ENCODE measurements around the gene LIME1. TPM values are rescaled to one million over a fixed set of nuclear protein-coding genes. Genes with fewer than 3 reads are reported as not detected.

The LIME1 gene
- total RNA-seq, 5 donors from 2014 or later (not counting 1 experiment from before 2014, with no cell fraction given) = 144 to 248 (median 172) TPM

DNA sequence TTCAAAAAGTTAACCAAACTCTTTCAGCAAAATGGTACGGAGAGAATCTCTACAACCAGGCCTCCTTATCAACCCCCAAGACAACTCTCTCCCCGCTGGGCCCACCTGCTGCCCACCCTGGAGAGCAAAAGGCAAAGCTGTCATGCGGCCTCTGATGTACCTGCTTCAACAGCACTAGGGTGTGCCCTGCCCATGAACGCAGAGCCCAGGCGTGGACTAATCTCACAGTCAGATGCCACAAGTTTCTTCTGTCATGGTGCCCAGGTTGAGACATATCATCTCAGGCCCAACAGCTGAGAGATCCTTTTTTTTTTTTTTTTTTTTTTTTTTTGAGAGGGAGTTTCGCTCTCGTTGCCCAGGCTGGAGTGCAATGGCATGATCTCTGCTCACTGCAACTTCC, 29.4 kb downstream of the LIME1 start:
- ChIA-PET POLR2A (no interaction called here), CTCF (interaction anchor here in 1 of 2 donors (0.7 kb wide), 1 partner anchor 19 kb away, joined by 6 read pairs; no protein-coding TSS in a partner anchor)
- H3K27ac Mint-ChIP-seq = no peak overlapping the region
- H3K9me3 Mint-ChIP-seq = no peaks in the 10 kb centered on the region
- H3K4me1 Mint-ChIP-seq = no peaks in the 10 kb centered on the region
- H3K36me3 Mint-ChIP-seq = no peaks in the 10 kb centered on the region
- 92% methylated on average over 4 of the region's 7 CpGs for WGBS (ENCODE audit: insufficient coverage)
- H3K27me3 Mint-ChIP-seq = no peaks in the 10 kb centered on the region
- ATAC-seq (replicated peaks in 1 of 4) = no peak
- no peak overlapping the region for H3K27ac ChIP-seq (ENCODE audit: low read length)
- H3K4me1 ChIP-seq (ENCODE audit: control insufficient read depth in 1 of 2, extremely low read depth in 1 of 2, insufficient read depth in 2 of 2, low read length in 2 of 2) = no peaks in the 10 kb centered on the region
- H3K4me3 ChIP-seq (ENCODE audit: control insufficient read depth in 1 of 2, extremely low read depth in 1 of 2, low read length in 1 of 2) = no peak overlapping the region
- no peak overlapping the region for H3K4me3 Mint-ChIP-seq
- no peaks in the 10 kb centered on the region for H3K9me3 ChIP-seq
- no peaks in the 10 kb centered on the region for H3K36me3 ChIP-seq (ENCODE audit: control insufficient read depth in 2 of 2, extremely low read depth in 1 of 2, insufficient read depth in 1 of 2, low read length in 1 of 2)
- DNase-seq = no peak
- H3K27me3 ChIP-seq (replicated peaks in 1 of 2; ENCODE audit: control insufficient read depth in 2 of 2, extremely low read depth in 1 of 2, insufficient read depth in 2 of 2, low read length in 1 of 2) = peaks cover 0 to 22% of the 10 kb centered on the region in 2 experiments

DNA sequence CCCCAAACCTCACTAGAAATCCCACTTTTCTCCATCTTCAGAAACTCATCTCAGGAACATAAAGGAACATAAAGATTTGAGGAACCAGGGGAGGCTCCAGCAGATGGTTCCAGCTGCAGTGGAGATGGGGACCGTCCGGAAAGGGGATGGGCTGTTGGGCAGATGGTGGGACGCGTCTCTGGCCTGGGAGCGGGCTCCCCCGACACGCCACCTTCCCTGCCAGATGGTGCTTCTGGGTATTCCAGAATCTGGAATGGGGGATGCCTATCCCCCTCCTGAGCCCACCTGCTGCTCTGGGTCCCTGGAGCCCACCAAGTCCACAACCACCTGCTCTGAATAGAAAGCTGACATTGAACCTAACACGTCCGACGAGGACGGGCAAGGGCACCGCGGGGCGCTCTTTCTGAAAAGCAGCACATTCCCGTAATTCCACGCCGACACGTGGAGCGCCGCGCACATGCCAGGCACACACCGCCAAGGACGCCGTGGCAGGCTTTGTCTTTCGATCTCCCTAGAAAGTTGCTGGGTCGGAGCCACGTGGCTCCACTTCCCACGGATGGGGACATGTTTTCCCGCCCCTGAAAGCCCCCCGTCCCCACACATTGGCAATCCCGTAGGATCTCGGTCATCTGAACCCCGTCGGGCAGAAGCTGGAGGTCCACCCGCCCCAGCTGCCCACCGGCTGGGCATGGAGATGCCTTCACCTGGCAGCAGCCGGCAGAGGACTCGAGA, 30.4 kb downstream of the LIME1 start:
- Mint-ChIP-seq H3K36me3 (no peaks in the 10 kb centered on the region), H3K4me3 (no peak overlapping the region), H3K9me3 (no peaks in the 10 kb centered on the region), H3K4me1 (no peaks in the 10 kb centered on the region), H3K27me3 (no peaks in the 10 kb centered on the region), H3K27ac (no peak overlapping the region)
- Histone ChIP-seq H3K4me3 (ENCODE audit: control insufficient read depth in 1 of 2, extremely low read depth in 1 of 2, low read length in 1 of 2) (no peak overlapping the region), H3K36me3 (ENCODE audit: control insufficient read depth in 2 of 2, extremely low read depth in 1 of 2, insufficient read depth in 1 of 2, low read length in 1 of 2) (no peaks in the 10 kb centered on the region), H3K27me3 (replicated peaks in 1 of 2; ENCODE audit: control insufficient read depth in 2 of 2, extremely low read depth in 1 of 2, insufficient read depth in 2 of 2, low read length in 1 of 2) (peaks cover 0 to 27% of the 10 kb centered on the region in 2 experiments), H3K4me1 (ENCODE audit: control insufficient read depth in 1 of 2, extremely low read depth in 1 of 2, insufficient read depth in 2 of 2, low read length in 2 of 2) (no peaks in the 10 kb centered on the region), H3K27ac (ENCODE audit: low read length) (no peak overlapping the region), H3K9me3 (no peaks in the 10 kb centered on the region)
- WGBS (ENCODE audit: insufficient coverage) = 90% methylated on average over 35 of the region's 38 CpGs
- no peak for DNase-seq
- ATAC-seq (replicated peaks in 1 of 4) = no peak
- POLR2A ChIA-PET = no interaction called here
- CTCF ChIA-PET = interaction anchor here in 1 of 2 donors (0.7 kb wide), 1 partner anchor 18 kb away, joined by 6 read pairs; no protein-coding TSS in a partner anchor

DNA sequence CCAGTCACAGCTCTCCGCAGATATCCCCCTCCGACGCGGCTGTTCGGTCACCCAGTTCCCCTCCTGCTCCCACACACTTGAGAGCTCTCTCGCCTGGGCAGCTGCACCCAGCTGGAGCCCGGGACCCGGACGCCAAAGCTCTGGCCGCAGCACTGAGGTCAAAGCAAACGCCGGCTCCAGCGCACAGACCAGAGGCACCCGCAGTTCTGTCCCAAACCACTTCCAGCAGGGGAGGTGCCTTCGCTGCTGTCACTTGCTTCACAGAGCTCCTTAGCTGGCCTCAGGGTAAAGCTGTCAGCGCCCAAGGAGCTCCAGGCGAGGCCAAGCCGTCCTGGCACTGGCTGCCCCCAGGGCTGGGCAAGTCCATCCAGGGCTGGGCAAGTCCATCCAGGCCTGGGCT, 31.0 kb downstream of the LIME1 start:
- ATAC-seq (replicated peaks in 1 of 4) (no peak), DNase-seq (no peak)
- Mint-ChIP-seq H3K9me3 (no peaks in the 10 kb centered on the region), H3K27me3 (no peaks in the 10 kb centered on the region), H3K4me3 (no peak overlapping the region), H3K36me3 (no peaks in the 10 kb centered on the region), H3K4me1 (no peaks in the 10 kb centered on the region), H3K27ac (no peak overlapping the region)
- 81% methylated on average over 18 of the region's 18 CpGs for WGBS (ENCODE audit: insufficient coverage)
- Histone ChIP-seq H3K4me3 (ENCODE audit: control insufficient read depth in 1 of 2, extremely low read depth in 1 of 2, low read length in 1 of 2) (no peak overlapping the region), H3K27me3 (replicated peaks in 1 of 2; ENCODE audit: control insufficient read depth in 2 of 2, extremely low read depth in 1 of 2, insufficient read depth in 2 of 2, low read length in 1 of 2) (peaks cover 0 to 27% of the 10 kb centered on the region in 2 experiments), H3K9me3 (no peaks in the 10 kb centered on the region), H3K27ac (ENCODE audit: low read length) (no peak overlapping the region), H3K4me1 (ENCODE audit: control insufficient read depth in 1 of 2, extremely low read depth in 1 of 2, insufficient read depth in 2 of 2, low read length in 2 of 2) (no peaks in the 10 kb centered on the region), H3K36me3 (ENCODE audit: control insufficient read depth in 2 of 2, extremely low read depth in 1 of 2, insufficient read depth in 1 of 2, low read length in 1 of 2) (no peaks in the 10 kb centered on the region)
- ChIA-PET CTCF (no interaction called here), POLR2A (no interaction called here)

DNA sequence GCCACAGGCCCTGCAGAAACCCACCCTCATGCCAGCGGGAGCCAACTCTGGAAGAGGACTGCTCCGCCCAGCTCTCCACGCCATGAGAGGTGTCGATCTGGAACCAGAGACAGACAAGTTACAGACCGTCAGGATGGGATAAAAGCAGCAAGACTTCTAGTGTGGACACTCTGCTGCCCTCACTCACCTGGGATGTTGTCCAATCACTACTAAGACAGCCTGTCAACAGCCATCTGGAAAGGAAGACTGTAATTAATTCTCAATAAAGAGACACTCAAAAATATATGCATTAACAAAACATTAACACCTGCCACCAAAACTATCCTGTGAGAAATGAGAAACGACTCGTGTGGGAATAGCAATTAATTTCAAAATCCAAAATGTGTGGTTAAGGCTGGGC, 31.4 kb downstream of the LIME1 start:
- Histone ChIP-seq H3K4me3 (ENCODE audit: control insufficient read depth in 1 of 2, extremely low read depth in 1 of 2, low read length in 1 of 2) (no peak overlapping the region), H3K27me3 (replicated peaks in 1 of 2; ENCODE audit: control insufficient read depth in 2 of 2, extremely low read depth in 1 of 2, insufficient read depth in 2 of 2, low read length in 1 of 2) (peaks cover 0 to 28% of the 10 kb centered on the region in 2 experiments), H3K27ac (ENCODE audit: low read length) (no peak overlapping the region), H3K9me3 (no peaks in the 10 kb centered on the region), H3K36me3 (ENCODE audit: control insufficient read depth in 2 of 2, extremely low read depth in 1 of 2, insufficient read depth in 1 of 2, low read length in 1 of 2) (no peaks in the 10 kb centered on the region), H3K4me1 (ENCODE audit: control insufficient read depth in 1 of 2, extremely low read depth in 1 of 2, insufficient read depth in 2 of 2, low read length in 2 of 2) (no peaks in the 10 kb centered on the region)
- ATAC-seq (replicated peaks in 1 of 4) (no peak), DNase-seq (no peak)
- 79% methylated on average over 2 of the region's 7 CpGs for WGBS (ENCODE audit: insufficient coverage)
- POLR2A ChIA-PET = no interaction called here
- no peaks in the 10 kb centered on the region for H3K27me3 Mint-ChIP-seq
- no peak overlapping the region for H3K27ac Mint-ChIP-seq
- CTCF ChIA-PET = no interaction called here
- no peaks in the 10 kb centered on the region for H3K36me3 Mint-ChIP-seq
- no peaks in the 10 kb centered on the region for H3K9me3 Mint-ChIP-seq
- H3K4me1 Mint-ChIP-seq = no peaks in the 10 kb centered on the region
- H3K4me3 Mint-ChIP-seq = no peak overlapping the region

DNA sequence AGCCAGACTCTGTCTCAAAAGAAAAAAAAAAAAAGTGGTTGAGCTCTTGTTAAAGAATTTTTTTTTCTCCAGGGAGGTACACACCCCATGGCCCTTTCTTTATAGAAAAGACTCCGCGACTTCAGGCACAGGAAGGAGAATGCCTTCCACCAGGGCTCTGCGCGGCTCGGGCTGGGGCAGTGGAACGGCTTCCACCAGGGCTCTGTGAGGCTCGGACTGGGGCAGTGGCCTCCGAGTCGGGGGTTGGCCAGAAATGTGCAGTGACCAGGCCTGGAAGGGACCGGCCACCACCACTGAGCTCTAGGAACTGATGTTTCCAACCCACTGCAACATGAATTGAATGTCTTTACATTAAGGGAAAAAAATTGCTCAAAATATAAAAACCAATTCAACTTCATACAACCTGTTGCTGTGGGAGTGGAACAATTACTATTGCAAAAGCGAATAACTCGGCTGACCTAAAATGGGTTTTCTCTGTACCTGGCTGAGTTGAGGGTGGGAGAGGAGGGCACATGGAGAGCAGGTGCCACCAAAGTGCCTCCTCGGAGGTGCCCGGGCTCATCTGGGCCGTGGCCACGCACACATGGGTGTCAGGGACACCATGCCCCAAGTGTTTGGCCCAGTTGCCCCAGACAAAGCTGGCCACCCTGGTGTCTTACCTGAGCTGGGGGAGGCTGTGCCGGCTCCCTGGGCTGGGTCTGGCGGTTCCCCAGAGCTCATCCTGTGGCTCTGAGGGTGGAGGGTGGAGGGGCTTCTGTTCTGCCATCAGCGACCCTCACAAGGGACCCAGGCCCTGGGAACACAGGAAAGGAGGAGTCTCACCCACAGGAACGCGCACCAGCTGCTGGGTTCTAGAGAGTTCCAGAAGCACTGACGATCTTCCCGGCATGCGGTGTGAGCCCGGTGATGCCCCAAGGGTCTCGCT, 32.4 kb downstream of the LIME1 start:
- Histone ChIP-seq H3K36me3 (ENCODE audit: control insufficient read depth in 2 of 2, extremely low read depth in 1 of 2, insufficient read depth in 1 of 2, low read length in 1 of 2) (no peaks in the 10 kb centered on the region), H3K4me1 (ENCODE audit: control insufficient read depth in 1 of 2, extremely low read depth in 1 of 2, insufficient read depth in 2 of 2, low read length in 2 of 2) (peaks cover under 1 to 5% of the 10 kb centered on the region in 2 experiments), H3K27me3 (replicated peaks in 1 of 2; ENCODE audit: control insufficient read depth in 2 of 2, extremely low read depth in 1 of 2, insufficient read depth in 2 of 2, low read length in 1 of 2) (peaks cover 0 to 30% of the 10 kb centered on the region in 2 experiments), H3K9me3 (no peaks in the 10 kb centered on the region), H3K27ac (ENCODE audit: low read length) (no peak overlapping the region), H3K4me3 (ENCODE audit: control insufficient read depth in 1 of 2, extremely low read depth in 1 of 2, low read length in 1 of 2) (no peak overlapping the region)
- ChIA-PET CTCF (no interaction called here), POLR2A (no interaction called here)
- no peaks in the 10 kb centered on the region for H3K36me3 Mint-ChIP-seq
- H3K9me3 Mint-ChIP-seq = no peaks in the 10 kb centered on the region
- no peak for ATAC-seq (replicated peaks in 1 of 4)
- 87% methylated on average over 17 of the region's 26 CpGs for WGBS (ENCODE audit: insufficient coverage)
- H3K27me3 Mint-ChIP-seq = no peaks in the 10 kb centered on the region
- no peak overlapping the region for H3K4me3 Mint-ChIP-seq
- H3K27ac Mint-ChIP-seq = no peak overlapping the region
- H3K4me1 Mint-ChIP-seq = no peaks in the 10 kb centered on the region
- DNase-seq = no peak

DNA sequence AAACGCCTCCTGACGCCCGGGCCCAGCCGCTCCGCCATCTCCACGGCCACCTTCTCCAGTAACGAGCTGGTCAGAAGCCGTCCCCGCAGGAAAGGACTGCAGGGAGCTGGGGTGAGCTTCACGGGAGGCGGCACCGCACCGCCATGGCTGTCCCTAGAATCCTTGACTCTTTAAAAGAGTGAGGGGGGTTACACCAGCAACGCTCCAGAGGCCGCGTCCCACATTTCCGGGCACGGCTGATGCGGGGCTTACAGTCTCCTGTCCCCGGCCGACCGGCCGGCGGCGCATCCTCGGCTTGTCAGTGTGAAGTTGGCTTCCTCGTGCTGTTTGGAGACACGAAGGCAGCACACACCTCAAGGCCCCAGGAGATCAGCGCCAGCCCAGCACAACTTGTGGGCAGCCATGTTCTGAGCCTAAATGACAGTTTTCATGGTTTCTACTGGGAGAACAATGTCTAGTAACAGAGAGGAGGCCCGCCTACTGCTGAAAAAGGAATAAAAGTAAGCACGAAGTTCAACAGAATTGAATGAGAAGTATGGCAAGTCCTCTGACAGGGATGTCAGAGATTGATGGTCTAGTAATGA, 33.5 kb downstream of the LIME1 start:
- Mint-ChIP-seq H3K9me3 (no peaks in the 10 kb centered on the region), H3K27ac (no peak overlapping the region), H3K36me3 (no peaks in the 10 kb centered on the region), H3K4me3 (no peak overlapping the region), H3K27me3 (no peaks in the 10 kb centered on the region), H3K4me1 (peaks cover 2 to 6% (median 3%) of the 10 kb centered on the region in 3 donors)
- peaks cover 0 to 33% of the 10 kb centered on the region in 2 experiments for H3K27me3 ChIP-seq (replicated peaks in 1 of 2; ENCODE audit: control insufficient read depth in 2 of 2, extremely low read depth in 1 of 2, insufficient read depth in 2 of 2, low read length in 1 of 2)
- no peaks in the 10 kb centered on the region for H3K9me3 ChIP-seq
- DNase-seq (no peak), ATAC-seq (replicated peaks in 1 of 4) (no peak)
- no peaks in the 10 kb centered on the region for H3K36me3 ChIP-seq (ENCODE audit: control insufficient read depth in 2 of 2, extremely low read depth in 1 of 2, insufficient read depth in 1 of 2, low read length in 1 of 2)
- H3K27ac ChIP-seq (ENCODE audit: low read length) = no peak overlapping the region
- POLR2A ChIA-PET = no interaction called here
- CTCF ChIA-PET = no interaction called here
- WGBS (ENCODE audit: insufficient coverage) = 91% methylated on average over 31 of the region's 31 CpGs
- H3K4me1 ChIP-seq (ENCODE audit: control insufficient read depth in 1 of 2, extremely low read depth in 1 of 2, insufficient read depth in 2 of 2, low read length in 2 of 2) = peaks cover 3 to 11% of the 10 kb centered on the region in 2 experiments
- no peak overlapping the region for H3K4me3 ChIP-seq (ENCODE audit: control insufficient read depth in 1 of 2, extremely low read depth in 1 of 2, low read length in 1 of 2)

Measured in T-cell (primary cell).